ENCODE results near the gene HAPLN2.

The HAPLN2 gene

GRCh38 chr1:156646738-156647211, 27.6 kb downstream of the HAPLN2 start:
- TF ChIP-seq ZNF280C (tag by site-specific recombination; IDR thresholded peaks at IDR 0.05) = no peak
- TF ChIP-seq, protein P1, sequence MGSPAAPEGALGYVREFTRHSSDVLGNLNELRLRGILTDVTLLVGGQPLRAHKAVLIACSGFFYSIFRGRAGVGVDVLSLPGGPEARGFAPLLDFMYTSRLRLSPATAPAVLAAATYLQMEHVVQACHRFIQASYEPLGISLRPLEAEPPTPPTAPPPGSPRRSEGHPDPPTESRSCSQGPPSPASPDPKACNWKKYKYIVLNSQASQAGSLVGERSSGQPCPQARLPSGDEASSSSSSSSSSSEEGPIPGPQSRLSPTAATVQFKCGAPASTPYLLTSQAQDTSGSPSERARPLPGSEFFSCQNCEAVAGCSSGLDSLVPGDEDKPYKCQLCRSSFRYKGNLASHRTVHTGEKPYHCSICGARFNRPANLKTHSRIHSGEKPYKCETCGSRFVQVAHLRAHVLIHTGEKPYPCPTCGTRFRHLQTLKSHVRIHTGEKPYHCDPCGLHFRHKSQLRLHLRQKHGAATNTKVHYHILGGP (tag by site-specific recombination; IDR thresholded peaks at IDR 0.05) = no peak
- TF ChIP-seq, protein P2, sequence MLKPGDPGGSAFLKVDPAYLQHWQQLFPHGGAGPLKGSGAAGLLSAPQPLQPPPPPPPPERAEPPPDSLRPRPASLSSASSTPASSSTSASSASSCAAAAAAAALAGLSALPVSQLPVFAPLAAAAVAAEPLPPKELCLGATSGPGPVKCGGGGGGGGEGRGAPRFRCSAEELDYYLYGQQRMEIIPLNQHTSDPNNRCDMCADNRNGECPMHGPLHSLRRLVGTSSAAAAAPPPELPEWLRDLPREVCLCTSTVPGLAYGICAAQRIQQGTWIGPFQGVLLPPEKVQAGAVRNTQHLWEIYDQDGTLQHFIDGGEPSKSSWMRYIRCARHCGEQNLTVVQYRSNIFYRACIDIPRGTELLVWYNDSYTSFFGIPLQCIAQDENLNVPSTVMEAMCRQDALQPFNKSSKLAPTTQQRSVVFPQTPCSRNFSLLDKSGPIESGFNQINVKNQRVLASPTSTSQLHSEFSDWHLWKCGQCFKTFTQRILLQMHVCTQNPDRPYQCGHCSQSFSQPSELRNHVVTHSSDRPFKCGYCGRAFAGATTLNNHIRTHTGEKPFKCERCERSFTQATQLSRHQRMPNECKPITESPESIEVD (tag by site-specific recombination; IDR thresholded peaks at IDR 0.05) = no peak
- TF ChIP-seq ZNF544 (tag by site-specific recombination; IDR thresholded peaks at IDR 0.05) = no peak
- no peak for TF ChIP-seq ZNF146 (tag by site-specific recombination; IDR thresholded peaks at IDR 0.05)
- no peak for TF ChIP-seq ZNF548 (tag by site-specific recombination; IDR thresholded peaks at IDR 0.05)
- no peak overlapping the region for H3K4me3 ChIP-seq (ENCODE audit: low read depth, low read length)
- no peaks in the 10 kb centered on the region for H3K36me3 ChIP-seq (ENCODE audit: control insufficient read depth in 2 of 2, insufficient read depth in 1 of 2, low read length in 2 of 2)
- ChIA-PET CTCF (interaction anchor here (0.6 to 1.6 kb wide), 3 partner anchors 19 to 79 kb away, joined by 3 to 12 read pairs (median 4); no protein-coding TSS in a partner anchor), POLR2A (interaction anchor here (1.6 kb wide), 1 partner anchor 23 kb away, joined by 4 read pairs; no protein-coding TSS in a partner anchor)
- no peak overlapping the region for H3K27ac ChIP-seq (ENCODE audit: extremely low read depth, low read depth, low read length)
- no peaks in the 10 kb centered on the region for H3K4me1 ChIP-seq (ENCODE audit: control insufficient read depth, insufficient read depth, low read length)
- no peaks in the 10 kb centered on the region for H3K9me3 ChIP-seq (ENCODE audit: control insufficient read depth, insufficient read depth, low read depth, low read length)

- no peaks in the 10 kb centered on the region for H3K4me1 ChIP-seq (ENCODE audit: control insufficient read depth, insufficient read depth, low read length)
- no peak overlapping the region for H3K27ac ChIP-seq (ENCODE audit: extremely low read depth, low read depth, low read length)
- no peaks in the 10 kb centered on the region for H3K9me3 ChIP-seq (ENCODE audit: control insufficient read depth, insufficient read depth, low read depth, low read length)
- ChIA-PET CTCF (interaction anchor here (1.1 to 6.3 kb wide), 2 partner anchors 22 to 42 kb away, joined by 3 to 91 read pairs; no protein-coding TSS in a partner anchor), POLR2A (no interaction called here)
- no peaks in the 10 kb centered on the region for H3K36me3 ChIP-seq (ENCODE audit: control insufficient read depth in 2 of 2, insufficient read depth in 1 of 2, low read length in 2 of 2)
- no peak overlapping the region for H3K4me3 ChIP-seq (ENCODE audit: low read depth, low read length)
- TF ChIP-seq ZNF248 (tag by site-specific recombination; IDR thresholded peaks at IDR 0.05) = no peak
- no peak for TF ChIP-seq ZNF610 (tag by site-specific recombination; IDR thresholded peaks at IDR 0.05; ENCODE audit: borderline replicate concordance)
- TF ChIP-seq GLIS1 (tag by site-specific recombination; IDR thresholded peaks at IDR 0.05) = no peak
- no peak for TF ChIP-seq ZNF302 (tag by site-specific recombination; IDR thresholded peaks at IDR 0.05; ENCODE audit: low read depth)
- TF ChIP-seq ZNF585B (tag by site-specific recombination; IDR thresholded peaks at IDR 0.05) = no peak
- TF ChIP-seq ZNF350 (tag by site-specific recombination; IDR thresholded peaks at IDR 0.05) = no peak
- TF ChIP-seq, protein P3, sequence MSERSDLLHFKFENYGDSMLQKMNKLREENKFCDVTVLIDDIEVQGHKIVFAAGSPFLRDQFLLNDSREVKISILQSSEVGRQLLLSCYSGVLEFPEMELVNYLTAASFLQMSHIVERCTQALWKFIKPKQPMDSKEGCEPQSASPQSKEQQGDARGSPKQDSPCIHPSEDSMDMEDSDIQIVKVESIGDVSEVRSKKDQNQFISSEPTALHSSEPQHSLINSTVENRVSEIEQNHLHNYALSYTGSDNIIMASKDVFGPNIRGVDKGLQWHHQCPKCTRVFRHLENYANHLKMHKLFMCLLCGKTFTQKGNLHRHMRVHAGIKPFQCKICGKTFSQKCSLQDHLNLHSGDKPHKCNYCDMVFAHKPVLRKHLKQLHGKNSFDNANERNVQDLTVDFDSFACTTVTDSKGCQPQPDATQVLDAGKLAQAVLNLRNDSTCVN (tag by site-specific recombination; optimal IDR thresholded peaks at IDR 0.05) = no peak
- TF ChIP-seq ZNF830 (tag by site-specific recombination; IDR thresholded peaks at IDR 0.05; ENCODE audit: low read depth) = no peak
- TF ChIP-seq ZNF362 (tag by site-specific recombination; IDR thresholded peaks at IDR 0.05) = no peak
- no peak for TF ChIP-seq ZNF169 (tag by site-specific recombination; IDR thresholded peaks at IDR 0.05)
- TF ChIP-seq CTCF (tag by site-specific recombination; IDR thresholded peaks at IDR 0.05) = no peak
- TF ChIP-seq, protein P4, sequence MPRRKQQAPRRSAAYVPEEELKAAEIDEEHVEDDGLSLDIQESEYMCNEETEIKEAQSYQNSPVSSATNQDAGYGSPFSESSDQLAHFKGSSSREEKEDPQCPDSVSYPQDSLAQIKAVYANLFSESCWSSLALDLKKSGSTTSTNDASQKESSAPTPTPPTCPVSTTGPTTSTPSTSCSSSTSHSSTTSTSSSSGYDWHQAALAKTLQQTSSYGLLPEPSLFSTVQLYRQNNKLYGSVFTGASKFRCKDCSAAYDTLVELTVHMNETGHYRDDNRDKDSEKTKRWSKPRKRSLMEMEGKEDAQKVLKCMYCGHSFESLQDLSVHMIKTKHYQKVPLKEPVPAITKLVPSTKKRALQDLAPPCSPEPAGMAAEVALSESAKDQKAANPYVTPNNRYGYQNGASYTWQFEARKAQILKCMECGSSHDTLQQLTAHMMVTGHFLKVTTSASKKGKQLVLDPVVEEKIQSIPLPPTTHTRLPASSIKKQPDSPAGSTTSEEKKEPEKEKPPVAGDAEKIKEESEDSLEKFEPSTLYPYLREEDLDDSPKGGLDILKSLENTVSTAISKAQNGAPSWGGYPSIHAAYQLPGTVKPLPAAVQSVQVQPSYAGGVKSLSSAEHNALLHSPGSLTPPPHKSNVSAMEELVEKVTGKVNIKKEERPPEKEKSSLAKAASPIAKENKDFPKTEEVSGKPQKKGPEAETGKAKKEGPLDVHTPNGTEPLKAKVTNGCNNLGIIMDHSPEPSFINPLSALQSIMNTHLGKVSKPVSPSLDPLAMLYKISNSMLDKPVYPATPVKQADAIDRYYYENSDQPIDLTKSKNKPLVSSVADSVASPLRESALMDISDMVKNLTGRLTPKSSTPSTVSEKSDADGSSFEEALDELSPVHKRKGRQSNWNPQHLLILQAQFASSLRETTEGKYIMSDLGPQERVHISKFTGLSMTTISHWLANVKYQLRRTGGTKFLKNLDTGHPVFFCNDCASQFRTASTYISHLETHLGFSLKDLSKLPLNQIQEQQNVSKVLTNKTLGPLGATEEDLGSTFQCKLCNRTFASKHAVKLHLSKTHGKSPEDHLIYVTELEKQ (tag by site-specific recombination; IDR thresholded peaks at IDR 0.05; ENCODE audit: borderline replicate concordance) = no peak
- TF ChIP-seq ZNF530 (tag by site-specific recombination; IDR thresholded peaks at IDR 0.05; ENCODE audit: low read depth) = no peak
- no peak for TF ChIP-seq ZNF571 (tag by site-specific recombination; IDR thresholded peaks at IDR 0.05)
- TF ChIP-seq ZNF560 (tag by site-specific recombination; IDR thresholded peaks at IDR 0.05; ENCODE audit: borderline replicate concordance) = no peak
- TF ChIP-seq ZNF133 (tag by site-specific recombination; IDR thresholded peaks at IDR 0.05) = no peak
Measured at GRCh38 chr1:156647351-156647750, 28.1 kb downstream of the HAPLN2 start.
